ENCODE data around the gene B3GAT2.
"Not testable (repeated sequence)": the region's sequence is repeated elsewhere in the genome, so short reads cannot be mapped to it uniquely, and the experiment has no call there.

Gene B3GAT2

GRCh38 chr6:70956451-70957283 lies at the start of gene B3GAT2:
Gene B3GAT2, minus strand, starts transcription at chr6:70957060. Its CDS starts 631 bp downstream, at chr6:70956429.
- no peak for DNase-seq

DNA sequence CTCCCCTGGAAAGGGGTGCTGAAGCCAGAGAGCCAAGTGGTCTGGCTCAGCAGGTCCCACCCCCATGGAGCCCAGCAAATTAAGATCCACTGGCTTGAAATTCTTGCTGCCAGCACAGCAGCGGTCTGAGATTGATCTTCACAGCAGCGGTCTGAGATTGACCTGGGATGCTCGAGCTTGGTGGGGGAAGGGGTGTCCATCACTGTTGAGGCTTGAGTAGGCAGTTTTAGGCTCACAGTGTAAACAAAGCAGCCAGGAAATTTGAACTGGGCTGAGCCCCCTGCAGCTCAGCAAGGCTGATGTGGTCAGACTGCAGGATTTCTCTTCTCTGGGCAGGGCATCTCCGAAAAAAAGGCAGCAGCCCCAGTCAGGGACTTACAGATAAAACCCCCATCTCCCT lies 41.3 kb upstream of the B3GAT2 start:
- no peak for DNase-seq

DNA sequence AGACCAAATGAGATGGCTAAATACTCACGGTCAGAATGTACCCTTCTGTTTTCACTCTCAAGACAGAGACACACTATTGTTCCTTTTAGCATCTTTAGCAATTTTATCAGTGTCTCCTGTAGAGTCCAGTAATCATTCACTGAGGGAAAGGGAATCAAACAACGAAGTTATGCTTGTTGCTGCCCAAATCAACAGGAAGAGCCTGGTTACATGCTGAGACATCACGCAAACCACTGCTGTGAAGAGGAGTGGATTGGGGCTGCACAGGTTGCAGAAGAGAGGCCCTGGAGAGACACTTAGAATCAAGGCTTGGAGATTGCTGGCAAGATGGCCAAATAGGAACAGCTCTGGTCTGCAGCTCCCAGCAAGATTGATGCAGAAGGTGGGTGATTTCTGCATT lies 40.5 kb upstream of the B3GAT2 start:
- no peak for DNase-seq

DNA sequence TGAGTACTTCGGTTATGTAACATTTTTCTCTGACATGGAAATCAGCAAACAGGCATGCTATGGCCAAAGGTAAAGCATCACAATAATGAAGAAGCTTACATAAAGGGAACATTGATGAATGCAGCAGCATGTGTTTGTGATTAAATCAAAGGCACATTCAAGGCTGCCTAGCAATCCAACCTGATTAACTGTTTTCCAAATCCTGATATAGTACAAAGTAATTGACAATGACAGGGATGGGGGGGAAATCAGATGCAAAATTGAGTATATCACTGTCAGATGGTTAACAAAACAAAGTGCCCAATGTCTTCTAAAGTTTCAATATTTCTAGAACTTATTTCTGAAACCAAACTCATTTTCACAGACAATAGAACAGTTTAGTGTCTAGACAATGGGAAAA lies 39.2 kb upstream of the B3GAT2 start:
- no peak for DNase-seq

- DNase-seq: no peak
These were observed 38.6 kb upstream of the B3GAT2 start for GRCh38 chr6:70995411-70995810.

- no peak for DNase-seq
These were observed 34.4 kb upstream of the B3GAT2 start for GRCh38 chr6:70991253-70991652.

DNA sequence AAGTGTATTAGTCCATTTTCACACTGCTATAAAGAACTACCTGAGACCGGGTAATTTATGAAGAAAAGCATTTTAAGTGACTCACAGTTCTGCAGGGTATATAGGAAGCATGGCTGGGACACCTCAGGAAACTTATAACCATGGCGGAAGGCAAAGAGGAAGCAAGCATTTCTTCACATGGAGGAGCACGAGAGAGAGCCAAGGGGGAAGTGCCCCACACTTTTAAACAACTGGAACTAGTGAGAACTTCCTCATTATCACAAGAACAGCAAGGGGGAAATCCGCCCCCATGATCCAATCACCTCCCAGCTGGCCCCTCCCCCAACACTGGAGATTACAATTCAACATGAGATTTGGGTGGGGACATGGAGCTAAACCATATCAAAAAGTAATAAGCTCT lies 28.3 kb upstream of the B3GAT2 start:
- DNase-seq: no peak

DNA sequence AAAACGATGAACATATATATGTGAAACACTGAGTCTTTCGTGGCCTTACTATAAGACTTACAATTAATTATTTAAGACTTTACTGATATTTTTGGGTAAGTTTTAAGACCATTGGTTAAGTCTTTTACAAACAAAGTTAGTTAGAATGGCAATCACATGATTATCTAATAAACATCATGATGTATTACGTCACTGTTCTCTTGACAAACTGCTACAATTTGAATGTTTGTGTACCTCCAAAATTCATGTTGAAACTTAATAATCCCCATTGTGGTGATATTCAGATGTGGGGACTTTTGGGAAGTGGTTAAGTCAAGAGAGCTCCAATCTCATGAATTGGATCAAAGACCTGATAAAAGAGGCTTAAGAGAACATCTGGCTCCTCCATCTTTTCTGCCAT lies 25.9 kb upstream of the B3GAT2 start:
- DNase-seq: no peak

GRCh38 chr6:70980727-70981126 lies 23.9 kb upstream of the B3GAT2 start:
- no peak for DNase-seq

DNA sequence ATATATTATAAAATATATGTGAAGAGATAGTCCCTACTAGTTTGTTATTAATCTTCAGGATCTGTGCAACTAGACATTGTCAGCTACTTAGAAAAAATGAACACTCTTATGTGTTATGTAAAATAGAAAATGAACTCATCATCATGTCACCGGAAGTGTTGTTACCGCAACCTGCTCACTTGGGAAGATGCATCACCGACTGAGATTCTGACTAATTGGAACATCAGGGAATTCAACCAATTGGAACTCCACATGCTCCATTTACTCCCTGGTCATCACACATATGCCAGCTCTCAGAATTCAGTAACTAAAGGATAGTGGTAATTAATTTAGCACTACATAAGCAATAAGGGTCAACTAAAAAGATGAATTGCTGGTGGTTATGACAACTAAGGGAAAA lies 16.7 kb upstream of the B3GAT2 start:
- no peak for DNase-seq

GRCh38 chr6:70967049-70967448 lies 10.2 kb upstream of the B3GAT2 start:
- no peak for DNase-seq

DNA sequence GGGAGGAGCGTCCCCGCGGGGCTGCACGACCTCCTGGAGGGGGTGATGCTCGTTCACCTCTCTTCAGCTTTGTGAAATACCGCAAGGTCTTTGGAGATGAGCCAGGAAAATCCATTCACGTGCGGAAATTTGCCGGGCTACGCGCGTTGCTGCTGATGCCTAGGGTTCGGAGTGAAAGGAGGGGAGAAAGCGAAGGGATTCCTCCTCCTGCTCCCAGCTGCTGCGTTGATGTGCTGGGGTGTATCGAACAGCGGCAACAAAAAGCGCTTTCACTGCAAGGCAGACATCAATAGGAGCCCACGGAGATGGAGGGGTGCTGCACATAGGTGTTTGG lies 391 bp upstream of the B3GAT2 start:
- DNase-seq: no peak

GRCh38 chr6:70956191-70956450 lies 739 bp downstream of the B3GAT2 start:
- no peak for DNase-seq

- peak; percentile 82 for DNase-seq
These were observed 1.2 kb downstream of the B3GAT2 start for GRCh38 chr6:70955441-70956190.

GRCh38 chr6:70954750-70955149 lies 2.1 kb downstream of the B3GAT2 start:
- no peak for DNase-seq

- no peak for DNase-seq
These were observed 2.7 kb downstream of the B3GAT2 start for GRCh38 chr6:70954176-70954575.

DNA sequence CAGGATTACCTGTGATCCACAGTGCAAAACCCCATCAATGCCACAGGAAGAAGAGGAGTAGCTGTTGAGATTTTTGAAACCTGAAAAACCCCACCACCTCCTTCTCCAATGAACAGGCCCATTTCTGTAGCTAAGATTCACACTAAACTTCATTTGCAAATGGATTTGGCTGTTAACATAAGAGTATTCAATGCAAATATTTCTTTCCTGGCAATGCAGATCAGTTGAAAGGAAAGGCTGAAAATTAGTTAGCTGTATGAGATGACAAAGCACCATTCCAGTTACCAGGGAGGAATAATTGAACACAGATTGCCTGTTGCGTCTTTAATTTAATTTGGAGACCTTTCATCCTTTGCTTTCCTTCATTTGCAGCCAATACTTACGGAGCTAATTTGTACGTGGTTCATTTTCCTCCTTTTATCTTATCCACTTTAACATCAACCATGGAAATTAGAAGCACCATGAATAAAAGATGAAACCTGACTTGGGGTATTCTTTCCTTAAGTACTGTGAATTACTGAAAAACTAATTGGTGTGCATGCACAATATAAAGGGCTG lies 4.2 kb downstream of the B3GAT2 start:
- no peak for DNase-seq

DNA sequence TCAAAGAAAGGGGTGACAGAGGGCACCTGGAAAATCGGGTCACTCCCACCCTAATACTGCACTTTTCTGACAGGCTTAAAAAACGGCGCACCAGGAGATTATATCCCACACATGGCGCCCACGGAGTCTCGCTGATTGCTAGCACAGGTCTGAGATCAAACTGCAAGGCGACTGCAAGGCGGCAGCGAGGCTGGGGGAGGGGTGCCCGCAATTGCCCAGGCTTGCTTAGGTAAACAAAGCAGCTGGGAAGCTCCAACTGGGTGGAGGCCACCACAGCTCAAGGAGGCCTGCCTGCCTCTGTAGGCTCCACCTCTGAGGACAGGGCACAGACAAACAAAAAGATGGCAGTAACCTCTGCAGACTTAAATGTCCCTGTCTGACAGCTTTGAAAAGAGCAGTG lies 12.5 kb downstream of the B3GAT2 start:
- DNase-seq: not testable (repeated sequence)

- DNase-seq: no peak
These were observed 23.0 kb downstream of the B3GAT2 start for GRCh38 chr6:70933853-70934252.

DNA sequence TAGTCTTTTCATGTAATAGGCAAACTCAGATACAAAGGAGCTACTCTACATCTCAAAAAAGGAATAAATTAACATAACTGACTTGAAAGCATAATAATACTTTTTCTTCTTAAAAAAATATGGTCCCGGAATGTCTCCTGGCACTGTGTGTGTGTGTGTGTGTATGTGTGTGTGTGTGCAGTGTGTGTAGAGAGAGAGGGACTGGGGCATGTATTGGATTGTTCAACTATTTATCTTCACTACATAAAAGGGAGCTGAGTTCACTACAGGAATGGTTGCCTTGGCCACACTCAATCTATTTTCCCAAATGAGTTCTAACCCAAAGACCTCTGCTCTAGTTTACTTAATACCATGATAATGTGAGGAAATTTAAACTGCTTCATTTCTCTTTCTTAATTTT lies 51.1 kb downstream of the B3GAT2 start:
- no peak for DNase-seq

GRCh38 chr6:70903665-70904452 lies 53.0 kb downstream of the B3GAT2 start:
- DNase-seq: no peak

GRCh38 chr6:70901324-70901723 lies 55.5 kb downstream of the B3GAT2 start:
- DNase-seq: no peak

- no peak for DNase-seq
These were observed 56.8 kb downstream of the B3GAT2 start for GRCh38 chr6:70900047-70900446.

DNA sequence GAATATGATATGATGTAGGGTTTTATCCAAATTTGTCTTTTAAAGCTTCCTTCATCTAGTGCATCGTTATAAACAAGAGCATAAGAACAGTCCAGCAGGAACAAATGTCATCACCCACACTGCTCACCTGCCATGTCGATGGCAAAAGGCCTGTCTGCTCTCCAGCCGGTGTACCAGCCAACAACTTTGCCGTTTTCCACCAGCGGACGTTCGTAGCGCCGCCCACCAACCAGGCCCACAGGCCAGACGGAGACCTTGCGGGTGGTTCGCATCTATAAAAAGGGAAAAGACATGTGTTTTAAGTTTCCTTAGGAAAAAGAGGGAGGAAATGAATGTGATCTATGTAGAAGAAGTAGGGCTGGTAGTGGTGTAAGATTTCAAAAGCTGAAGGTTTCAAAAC lies 62.9 kb downstream of the B3GAT2 start:
- DNase-seq: no peak

Measured in CD4-positive, alpha-beta T cell treated with Interleukin-12 subunit alpha and Interleukin-12 subunit beta, for 1 hour (primary cell).